ENCODE data around the gene ZSCAN23. TPM values are rescaled to one million over a fixed set of nuclear protein-coding genes. Genes with fewer than 3 reads are reported as not detected.

ZSCAN23 gene
- total RNA-seq, 6 donors from 2014 or later = 0.91 to 6.3 (median 1.6) TPM

DNA sequence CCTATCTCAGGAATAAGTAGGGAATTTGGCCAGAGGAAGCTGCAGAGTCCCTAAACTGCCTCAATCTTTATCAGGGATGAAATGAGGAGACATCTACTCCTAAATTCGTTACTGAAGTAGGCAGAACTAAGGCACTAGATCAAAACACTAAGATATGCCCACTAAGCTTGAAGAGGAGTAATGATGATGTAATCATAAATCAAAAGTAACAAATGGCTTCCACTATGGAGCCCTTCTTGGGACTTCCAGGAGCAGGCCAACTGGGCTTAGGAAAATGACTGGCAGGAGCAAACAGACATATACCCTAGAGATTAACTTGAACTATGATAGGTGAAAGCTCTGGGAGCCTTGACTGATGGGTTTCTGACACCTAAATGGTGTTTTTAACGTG lies 59.2 kb downstream of the ZSCAN23 start:
- H3K4me1 ChIP-seq = peaks cover 8 to 19% (median 11%) of the 10 kb centered on the region in 4 donors
- H3K9me3 ChIP-seq = no peaks in the 10 kb centered on the region
- 79 to 82% methylated on average over 2 of the region's 2 CpGs for WGBS, 2 donors
- peak overlapping the region in 2 of 4 donors; percentile 51 to 72 for H3K27ac ChIP-seq
- DNase-seq (no peak), ATAC-seq (ENCODE audit: low FRiP score in 2 of 2) (no peak)
- TF ChIP-seq POLR2A (IDR thresholded peaks at IDR 0.05) (no peak), CTCF (IDR thresholded peaks at IDR 0.05) (no peak), EP300 (IDR thresholded peaks at IDR 0.05) (no peak), POLR2AphosphoS5 (IDR thresholded peaks at IDR 0.05) (no peak)
- H3K4me3 ChIP-seq = no peak overlapping the region
- H3K36me3 ChIP-seq = peaks cover 0 to 47% (median 7%) of the 10 kb centered on the region in 4 donors
- H3K27me3 ChIP-seq = no peaks in the 10 kb centered on the region

GRCh38 chr6:28383235-28384142 lies 59.8 kb downstream of the ZSCAN23 start:
- peak; percentile 91 to 94 for DNase-seq
- WGBS, 2 donors = 28 to 29% methylated on average over 21 to 31 of the region's 31 CpGs
- H3K4me1 ChIP-seq = peaks cover 8 to 19% (median 11%) of the 10 kb centered on the region in 4 donors
- TF ChIP-seq EP300 (IDR thresholded peaks at IDR 0.05) = no peak
- peak in 1 of 4 donors; percentile 52 for TF ChIP-seq POLR2A (IDR thresholded peaks at IDR 0.05)
- TF ChIP-seq POLR2AphosphoS5 (IDR thresholded peaks at IDR 0.05) = peak; percentile 32 to 73
- TF ChIP-seq CTCF (IDR thresholded peaks at IDR 0.05) = peak in 5 of 6 experiments; percentile 26 to 55 (median 33)
- peak; percentile 98 to 99 for ATAC-seq (ENCODE audit: low FRiP score in 2 of 2)
- H3K9me3 ChIP-seq = no peaks in the 10 kb centered on the region
- H3K36me3 ChIP-seq = peaks cover 0 to 45% (median 4%) of the 10 kb centered on the region in 4 donors
- H3K27me3 ChIP-seq = no peaks in the 10 kb centered on the region
- H3K4me3 ChIP-seq = peak overlapping the region in 3 of 4 donors; percentile 35 to 53 (median 51)
- H3K27ac ChIP-seq = peak overlapping the region; percentile 51 to 76 (median 67)

Small RNAs within 50 kb of the gene (small RNA-seq; reads per million reads assigned to genes)
- 0 reads per million in 4 donors for gene RNU2-45P

Other genes starting within 250 kb of the ZSCAN23 start
- gene ZSCAN9, start 218.2 kb downstream of the ZSCAN23 start, total RNA-seq = 10 to 100 TPM in 5 of 6 donors, 1 to 10 TPM in 1; 5.4 to 36.7 (median 12.4) TPM
- 1 to 10 TPM; 3.0 to 9.4 (median 4.7) TPM for gene ZKSCAN4, start 191.2 kb downstream of the ZSCAN23 start, total RNA-seq
- gene NKAPL, start 184.2 kb downstream of the ZSCAN23 start, total RNA-seq = 1 to 10 TPM in 2 of 6 donors, under 1 TPM in 4; 0.33 to 1.3 (median 0.70) TPM
- gene ZSCAN26, start 176.3 kb downstream of the ZSCAN23 start, total RNA-seq = 10 to 100 TPM in 3 of 6 donors, 1 to 10 TPM in 3; 9.1 to 24.1 (median 11.4) TPM
- 1 to 10 TPM; 3.1 to 8.3 (median 4.1) TPM for gene PGBD1, start 161.9 kb downstream of the ZSCAN23 start, total RNA-seq
- gene ZSCAN31, start 107.3 kb downstream of the ZSCAN23 start, total RNA-seq = 10 to 100 TPM; 11.5 to 33.5 (median 18.6) TPM
- 10 to 100 TPM in 1 of 6 donors, 1 to 10 TPM in 5; 2.6 to 10.5 (median 5.6) TPM for gene ZKSCAN3, start 93.5 kb downstream of the ZSCAN23 start, total RNA-seq
- 10 to 100 TPM in 1 of 6 donors, 1 to 10 TPM in 5; 2.6 to 10.5 (median 5.3) TPM for gene ZSCAN12, start 43.7 kb downstream of the ZSCAN23 start, total RNA-seq
- gene GPX6, start 72.3 kb upstream of the ZSCAN23 start, total RNA-seq = not detected
- gene GPX5, start 82.4 kb upstream of the ZSCAN23 start, total RNA-seq = not detected

All from upper lobe of left lung (tissue), 6 donors.